NOMO-1 (cell line): ENCODE measurements around the gene SPC24.
A peak's percentile ranks its signal among the peaks of the same experiment; 100 is the strongest.

Experiments used
- DNase-seq, 2 experiments: peaks; one replicate each; lab custom pipeline; 2025; ENCODE audit not compliant: unreplicated experiment in 2 of 2; lab: John Stamatoyannopoulos, UW

The SPC24 gene

GRCh38 chr19:11155373-11156120, at the start of gene SPC24:
TSS of gene SPC24 (minus strand) at chr19:11155782. CDS start at chr19:11155776, 6 bp downstream.
- peak; percentile 98 to 99 for DNase-seq

- DNase-seq = no peak
Measured at GRCh38 chr19:11204943-11205349, 49.4 kb upstream of the SPC24 start.

GRCh38 chr19:11204076-11204602, 48.6 kb upstream of the SPC24 start:
- DNase-seq = no peak

GRCh38 chr19:11203194-11204075, 47.9 kb upstream of the SPC24 start:
- no peak for DNase-seq

- no peak for DNase-seq
Measured at GRCh38 chr19:11202488-11203193, 47.1 kb upstream of the SPC24 start.

GRCh38 chr19:11201791-11202190, 46.2 kb upstream of the SPC24 start:
- DNase-seq = no peak

GRCh38 chr19:11200931-11201330, 45.3 kb upstream of the SPC24 start:
- no peak for DNase-seq

GRCh38 chr19:11200015-11200574, 44.5 kb upstream of the SPC24 start:
- no peak for DNase-seq

GRCh38 chr19:11199517-11199916, 43.9 kb upstream of the SPC24 start:
- DNase-seq = no peak

GRCh38 chr19:11198769-11199424, 43.3 kb upstream of the SPC24 start:
- DNase-seq = no peak

- DNase-seq = no peak
Measured at GRCh38 chr19:11198175-11198534, 42.6 kb upstream of the SPC24 start.

- peak; percentile 63 to 87 for DNase-seq
Measured at GRCh38 chr19:11197291-11198174, 42.0 kb upstream of the SPC24 start, which contains the start of gene KANK2. TSS of gene KANK2 (minus strand) at chr19:11197545. CDS start at chr19:11194511, 3,034 bp downstream.

- no peak for DNase-seq
Measured at GRCh38 chr19:11196406-11197287, 41.1 kb upstream of the SPC24 start.

GRCh38 chr19:11195681-11196080, 40.1 kb upstream of the SPC24 start:
- no peak for DNase-seq

- no peak for DNase-seq
Measured at GRCh38 chr19:11194656-11195558, 39.3 kb upstream of the SPC24 start.

- DNase-seq = no peak
Measured at GRCh38 chr19:11194173-11194572, 38.6 kb upstream of the SPC24 start.
